Measurements from ENCODE around the gene ZNF804B.

ZNF804B gene

GRCh38 chr7:88969167-88969566 is 209.7 kb downstream of the ZNF804B start:
- H3K36me3 ChIP-seq (ENCODE audit: control insufficient read depth in 2 of 2, insufficient read depth in 1 of 2, low read length in 2 of 2): no peaks in the 10 kb centered on the region
- H3K4me3 ChIP-seq (ENCODE audit: low read depth, low read length): no peak overlapping the region
- TF ChIP-seq ZNF10 (tag by site-specific recombination; IDR thresholded peaks at IDR 0.05): no peak
- no peak for TF ChIP-seq ZNF624 (tag by site-specific recombination; IDR thresholded peaks at IDR 0.05)
- ChIA-PET POLR2A (no interaction called here), CTCF (no interaction called here)
- no peaks in the 10 kb centered on the region for H3K4me1 ChIP-seq (ENCODE audit: control insufficient read depth, insufficient read depth, low read length)
- no peaks in the 10 kb centered on the region for H3K9me3 ChIP-seq (ENCODE audit: control insufficient read depth, insufficient read depth, low read depth, low read length)
- no peak overlapping the region for H3K27ac ChIP-seq (ENCODE audit: extremely low read depth, low read depth, low read length)

DNA sequence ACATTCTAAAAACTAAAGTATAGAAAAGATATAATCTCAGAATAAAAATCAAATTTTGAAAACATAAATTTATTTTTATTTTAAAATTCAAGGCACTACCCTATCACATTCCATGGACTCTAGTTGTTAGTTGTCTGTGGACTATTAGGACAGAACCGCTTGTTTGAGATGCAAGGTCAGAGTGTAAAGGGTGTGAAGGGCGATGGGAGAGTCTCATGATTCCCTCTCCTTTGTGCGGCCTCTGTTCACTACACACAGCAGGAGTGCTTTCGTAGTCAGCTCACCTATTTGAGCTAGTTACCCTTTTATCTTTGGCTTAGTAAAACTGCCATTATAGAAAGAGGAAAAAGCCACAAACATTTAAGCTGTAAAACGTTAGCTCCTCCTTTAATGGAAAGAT is 225.8 kb downstream of the ZNF804B start:
- Histone ChIP-seq H3K9me3 (ENCODE audit: control insufficient read depth, insufficient read depth, low read depth, low read length) (no peaks in the 10 kb centered on the region), H3K27ac (ENCODE audit: extremely low read depth, low read depth, low read length) (no peak overlapping the region), H3K4me3 (ENCODE audit: low read depth, low read length) (no peak overlapping the region), H3K4me1 (ENCODE audit: control insufficient read depth, insufficient read depth, low read length) (no peaks in the 10 kb centered on the region), H3K36me3 (ENCODE audit: control insufficient read depth in 2 of 2, insufficient read depth in 1 of 2, low read length in 2 of 2) (no peaks in the 10 kb centered on the region)
- TF ChIP-seq ZBTB17 (tag by site-specific recombination; IDR thresholded peaks at IDR 0.05) (no peak), ZNF211 (tag by site-specific recombination; IDR thresholded peaks at IDR 0.05; ENCODE audit: low read depth) (no peak), ZNF404 (tag by site-specific recombination; IDR thresholded peaks at IDR 0.05) (no peak), ZNF266 (tag by site-specific recombination; IDR thresholded peaks at IDR 0.05; ENCODE audit: low read depth) (no peak), ZNF558 (tag by site-specific recombination; IDR thresholded peaks at IDR 0.05) (no peak), ZNF274 (IDR thresholded peaks at IDR 0.05; ENCODE audit: low read length) (no peak), ZNF274 (tag by site-specific recombination; IDR thresholded peaks at IDR 0.05; ENCODE audit: borderline replicate concordance) (no peak), ZBTB7A (tag by site-specific recombination; IDR thresholded peaks at IDR 0.05; ENCODE audit: low read depth) (no peak), ZNF704 (tag by site-specific recombination; IDR thresholded peaks at IDR 0.05) (no peak), KLF16 (tag by site-specific recombination; IDR thresholded peaks at IDR 0.05) (no peak), ZNF692 (tag by site-specific recombination; IDR thresholded peaks at IDR 0.05) (no peak)
- TF ChIP-seq, protein P1, sequence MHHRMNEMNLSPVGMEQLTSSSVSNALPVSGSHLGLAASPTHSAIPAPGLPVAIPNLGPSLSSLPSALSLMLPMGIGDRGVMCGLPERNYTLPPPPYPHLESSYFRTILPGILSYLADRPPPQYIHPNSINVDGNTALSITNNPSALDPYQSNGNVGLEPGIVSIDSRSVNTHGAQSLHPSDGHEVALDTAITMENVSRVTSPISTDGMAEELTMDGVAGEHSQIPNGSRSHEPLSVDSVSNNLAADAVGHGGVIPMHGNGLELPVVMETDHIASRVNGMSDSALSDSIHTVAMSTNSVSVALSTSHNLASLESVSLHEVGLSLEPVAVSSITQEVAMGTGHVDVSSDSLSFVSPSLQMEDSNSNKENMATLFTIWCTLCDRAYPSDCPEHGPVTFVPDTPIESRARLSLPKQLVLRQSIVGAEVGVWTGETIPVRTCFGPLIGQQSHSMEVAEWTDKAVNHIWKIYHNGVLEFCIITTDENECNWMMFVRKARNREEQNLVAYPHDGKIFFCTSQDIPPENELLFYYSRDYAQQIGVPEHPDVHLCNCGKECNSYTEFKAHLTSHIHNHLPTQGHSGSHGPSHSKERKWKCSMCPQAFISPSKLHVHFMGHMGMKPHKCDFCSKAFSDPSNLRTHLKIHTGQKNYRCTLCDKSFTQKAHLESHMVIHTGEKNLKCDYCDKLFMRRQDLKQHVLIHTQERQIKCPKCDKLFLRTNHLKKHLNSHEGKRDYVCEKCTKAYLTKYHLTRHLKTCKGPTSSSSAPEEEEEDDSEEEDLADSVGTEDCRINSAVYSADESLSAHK (tag by site-specific recombination; IDR thresholded peaks at IDR 0.05): no peak
- CTCF ChIA-PET: no interaction called here
- POLR2A ChIA-PET: no interaction called here

GRCh38 chr7:89001306-89001705 is 241.8 kb downstream of the ZNF804B start:
- ChIA-PET CTCF (interaction anchor here (0.6 kb wide), 1 partner anchor 387 kb away, joined by 3 read pairs; no protein-coding TSS in a partner anchor), POLR2A (no interaction called here)
- no peaks in the 10 kb centered on the region for H3K4me1 ChIP-seq (ENCODE audit: control insufficient read depth, insufficient read depth, low read length)
- H3K27ac ChIP-seq (ENCODE audit: extremely low read depth, low read depth, low read length): no peak overlapping the region
- no peaks in the 10 kb centered on the region for H3K36me3 ChIP-seq (ENCODE audit: control insufficient read depth in 2 of 2, insufficient read depth in 1 of 2, low read length in 2 of 2)
- no peak overlapping the region for H3K4me3 ChIP-seq (ENCODE audit: low read depth, low read length)
- H3K9me3 ChIP-seq (ENCODE audit: control insufficient read depth, insufficient read depth, low read depth, low read length): no peaks in the 10 kb centered on the region
- TF ChIP-seq ZNF596 (tag by site-specific recombination; IDR thresholded peaks at IDR 0.05) (no peak), ZNF114 (tag by site-specific recombination; IDR thresholded peaks at IDR 0.05) (no peak), ZFP37 (tag by site-specific recombination; IDR thresholded peaks at IDR 0.05) (no peak), ZNF175 (tag by site-specific recombination; IDR thresholded peaks at IDR 0.05) (no peak), ZNF513 (tag by site-specific recombination; IDR thresholded peaks at IDR 0.05) (no peak), ZNF416 (tag by site-specific recombination; IDR thresholded peaks at IDR 0.05) (no peak), ZFP3 (tag by site-specific recombination; IDR thresholded peaks at IDR 0.05; ENCODE audit: low read depth) (no peak), ZEB2 (tag by site-specific recombination; IDR thresholded peaks at IDR 0.05) (no peak), ZNF24 (tag by site-specific recombination; IDR thresholded peaks at IDR 0.05) (no peak), ZNF514 (tag by site-specific recombination; IDR thresholded peaks at IDR 0.05) (no peak), ZNF48 (tag by site-specific recombination; IDR thresholded peaks at IDR 0.05) (no peak), ZNF423 (tag by site-specific recombination; IDR thresholded peaks at IDR 0.05) (no peak)
- TF ChIP-seq, protein P2, sequence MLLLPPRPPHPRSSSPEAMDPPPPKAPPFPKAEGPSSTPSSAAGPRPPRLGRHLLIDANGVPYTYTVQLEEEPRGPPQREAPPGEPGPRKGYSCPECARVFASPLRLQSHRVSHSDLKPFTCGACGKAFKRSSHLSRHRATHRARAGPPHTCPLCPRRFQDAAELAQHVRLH (tag by site-specific recombination; IDR thresholded peaks at IDR 0.05): no peak

Measured in HEK293 (cell line).